GM23338 (cell line): Measurements from ENCODE around the gene CLASP2. TPM values are rescaled to one million over a fixed set of nuclear protein-coding genes. Genes with fewer than 3 reads are reported as not detected.
A peak's percentile ranks its signal among the peaks of the same experiment; 100 is the strongest.

Experiments
- ATAC-seq: fragments of 200-7000 bp; cut with Tn5 transposase; 3 replicates; pipeline ENCODE4 v1.9.1; 2020
- DNase-seq: peaks from one replicate; pipeline ENCODE4 v3.0.0-alpha.2; 2015; ENCODE audit warnings: low spot score
- H2AFZ ChIP-seq: fragments of 200-600 bp; sonication (generic); 2 replicates; pipeline ENCODE4 v1.8.0; 2016; ENCODE audit warnings: antibody characterized with exemption, mild to moderate bottlenecking, moderate library complexity
- H3F3A ChIP-seq: fragments of 200-600 bp; sonication (generic); replicated peaks from 2 replicates; pipeline ENCODE4 v1.8.0; 2017; ENCODE audit warnings: antibody characterized with exemption, mixed run types, low read depth
- H3K27ac ChIP-seq: fragments of 200-600 bp; sonication (generic); 2 replicates; pipeline ENCODE4 v1.6.1; 2016; ENCODE audit warnings: low read depth
- H3K27me3 ChIP-seq: fragments of 200-600 bp; sonication (generic); 2 replicates; pipeline ENCODE4 v1.8.0; 2016; ENCODE audit warnings: mild to moderate bottlenecking, mixed run types, moderate library complexity; ENCODE audit not compliant: insufficient read depth
- H3K36me3 ChIP-seq: fragments of 200-600 bp; sonication (generic); 2 replicates; pipeline ENCODE4 v1.8.0; 2016; ENCODE audit warnings: mild to moderate bottlenecking; ENCODE audit not compliant: insufficient read depth
- H3K4me1 ChIP-seq: fragments of 200-600 bp; sonication (generic); 2 replicates; pipeline ENCODE4 v1.8.0; 2016; ENCODE audit warnings: mild to moderate bottlenecking, moderate library complexity; ENCODE audit not compliant: insufficient read depth
- H3K4me2 ChIP-seq: fragments of 200-600 bp; sonication (generic); 2 replicates; pipeline ENCODE4 v1.7.1; 2017; ENCODE audit warnings: mixed run types
- H3K4me3 ChIP-seq: fragments of 200-600 bp; sonication (generic); 2 replicates; pipeline ENCODE4 v1.6.1; 2016; ENCODE audit warnings: mixed run types
- H3K79me2 ChIP-seq: fragments of 200-600 bp; sonication (generic); replicated peaks from 2 replicates; pipeline ENCODE4 v1.8.0; 2017; ENCODE audit warnings: mild to moderate bottlenecking; ENCODE audit not compliant: insufficient read depth
- H3K9me2 ChIP-seq: fragments of 200-600 bp; sonication (generic); 2 replicates; pipeline ENCODE4 v1.8.0; 2017; ENCODE audit not compliant: insufficient read depth
- H4K20me1 ChIP-seq: fragments of 200-600 bp; sonication (generic); replicated peaks from 2 replicates; pipeline ENCODE4 v1.8.0; 2017; ENCODE audit warnings: mild to moderate bottlenecking; ENCODE audit not compliant: insufficient read depth
- H3K27ac Mint-ChIP-seq: 2 replicates; pipeline ENCODE4 v1.8.0; 2020; ENCODE audit warnings: inconsistent platforms, mild to moderate bottlenecking, moderate library complexity, mixed read lengths
- H3K27me3 Mint-ChIP-seq: 3 replicates; pipeline ENCODE4 v1.8.0; 2022; ENCODE audit warnings: low read depth, mild to moderate bottlenecking, moderate library complexity, mixed read lengths, inconsistent platforms; ENCODE audit not compliant: insufficient read depth, poor library complexity
- H3K36me3 Mint-ChIP-seq: 3 replicates; pipeline ENCODE4 v1.8.0; 2021; ENCODE audit warnings: low read depth, mild to moderate bottlenecking, inconsistent platforms, moderate library complexity, mixed read lengths
- H3K4me1 Mint-ChIP-seq: 3 replicates; pipeline ENCODE4 v1.8.0; 2020; ENCODE audit warnings: mild to moderate bottlenecking, inconsistent platforms, mixed read lengths
- H3K4me3 Mint-ChIP-seq: 3 replicates; pipeline ENCODE4 v1.8.0; 2021; ENCODE audit warnings: moderate library complexity, mild to moderate bottlenecking, inconsistent platforms, mixed read lengths
- H3K9me3 Mint-ChIP-seq: 3 replicates; pipeline ENCODE4 v1.8.0; 2020; ENCODE audit warnings: moderate library complexity, mild to moderate bottlenecking, inconsistent platforms, mixed read lengths
- CREB1 ChIP-seq: fragments of 250-450 bp; sonication (Bioruptor Pico); IDR thresholded peaks from 2 replicates; pipeline ENCODE4 v1.5.0; 2020; ENCODE audit warnings: low read depth, mild to moderate bottlenecking, moderate library complexity
- EZH2 ChIP-seq: fragments of 200-600 bp; sonication (generic); IDR thresholded peaks from one replicate; pipeline ENCODE4 v1.8.0; 2017; ENCODE audit warnings: antibody characterized with exemption, mild to moderate bottlenecking, low read depth; ENCODE audit not compliant: unreplicated experiment
- EZH2phosphoT487 ChIP-seq: fragments of 200-600 bp; sonication (generic); IDR thresholded peaks from one replicate; pipeline ENCODE4 v1.8.1; 2018; ENCODE audit warnings: antibody characterized with exemption; ENCODE audit not compliant: unreplicated experiment
- JUNB ChIP-seq: IDR thresholded peaks from one replicate; pipeline ENCODE4 v1.6.1; 2016; ENCODE audit warnings: antibody characterized with exemption; ENCODE audit not compliant: unreplicated experiment
- NANOG ChIP-seq: IDR thresholded peaks from 2 replicates; pipeline ENCODE4 v1.6.1; 2016; ENCODE audit warnings: antibody characterized with exemption, borderline replicate concordance
- POLR2AphosphoS5 ChIP-seq: IDR thresholded peaks from 2 replicates; pipeline ENCODE4 v1.6.1; 2016; ENCODE audit warnings: antibody characterized with exemption, low read depth
- STAT1 ChIP-seq: IDR thresholded peaks from one replicate; pipeline ENCODE4 v1.6.1; 2016; ENCODE audit warnings: antibody characterized with exemption; ENCODE audit not compliant: unreplicated experiment
- ZNF114 ChIP-seq: fragments of 250-450 bp; sonication (Bioruptor Pico); IDR thresholded peaks from 2 replicates; pipeline ENCODE4 v1.5.0; 2020; ENCODE audit warnings: mild to moderate bottlenecking, moderate library complexity
- ZNF331 ChIP-seq: fragments of 250-450 bp; sonication (Bioruptor Pico); IDR thresholded peaks from 2 replicates; pipeline ENCODE4 v1.5.0; 2020; ENCODE audit warnings: low read depth, mild to moderate bottlenecking, moderate library complexity
- polyA plus RNA-seq: library from polyadenylated mRNA; unstranded; fragments of >200 nt; fragmentation: Nextera tagmentation; extraction: Ambion mirVana; gene quantifications from 2 replicates; pipeline ENCODE4 v1.2.1, GENCODE V29; 2016
- total RNA-seq: library from RNA; depleted of rRNA; stranded (reverse); fragments of >200 nt; shearing (Covaris generic); gene quantifications from 2 replicates; pipeline ENCODE4 v1.2.3, GENCODE V29; 2014
- TF ChIP-seq, protein P1 (sequence below): IDR thresholded peaks from 2 replicates; pipeline ENCODE4 v1.6.1; 2016; ENCODE audit warnings: antibody characterized with exemption
- TF ChIP-seq, protein P2 (sequence below): fragments of 250-450 bp; sonication (Bioruptor Pico); IDR thresholded peaks from 2 replicates; pipeline ENCODE4 v1.5.0; 2020; ENCODE audit warnings: mild to moderate bottlenecking, moderate library complexity
- TF ChIP-seq, protein P3 (sequence below), 2 experiments: fragments of 200-600 bp in 1 of 2; sonication (generic) in 1 of 2; conservative IDR thresholded peaks; 2 replicates each; pipeline versions ENCODE4 v1.5.1 to v1.6.1; 2016 to 2017; ENCODE audit warnings: antibody characterized with exemption in 2 of 2, low read depth in 2 of 2, mild to moderate bottlenecking in 2 of 2, moderate library complexity in 1 of 2
- TF ChIP-seq, protein P4 (sequence below): IDR thresholded peaks from one replicate; pipeline ENCODE4 v1.6.1; 2018; ENCODE audit warnings: antibody characterized with exemption; ENCODE audit not compliant: unreplicated experiment

Gene CLASP2
- total and polyA plus RNA-seq, 2 experiments from 2014 or later: 12.8 to 74.6 TPM

DNA sequence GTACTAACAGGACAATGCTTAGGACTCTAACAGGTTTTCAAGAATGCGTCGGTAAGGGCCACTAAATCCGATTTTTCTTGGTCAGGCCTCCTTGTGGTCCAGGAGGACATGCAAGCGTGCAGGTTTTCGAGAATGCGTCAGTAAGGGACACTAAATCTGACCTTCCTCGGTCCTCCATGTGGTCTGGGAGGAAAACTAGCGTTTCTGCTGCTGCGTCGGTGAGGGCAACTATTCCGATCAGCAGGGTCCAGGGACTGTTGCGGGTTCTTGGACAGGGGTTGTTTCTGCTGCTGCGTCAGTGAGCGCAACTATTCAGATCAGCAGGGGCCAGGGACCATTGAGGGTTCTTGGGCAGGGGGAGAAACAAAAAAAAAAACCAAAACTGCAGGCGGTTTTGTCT, 270.1 kb downstream of the CLASP2 start:
- Mint-ChIP-seq H3K36me3 (peaks cover 17% of the 10 kb centered on the region), H3K9me3 (peaks cover 11% of the 10 kb centered on the region; the same call in 2 of the 3 replicates), H3K27ac (no peak overlapping the region), H3K27me3 (peaks cover 20% of the 10 kb centered on the region), H3K4me3 (peak overlapping the region; percentile 78), H3K4me1 (peaks cover 17% of the 10 kb centered on the region)
- TF ChIP-seq NANOG: no peak
- TF ChIP-seq ZNF114 (CRISPR knock-in tag): no peak
- no peak for TF ChIP-seq STAT1
- TF ChIP-seq CREB1 (CRISPR knock-in tag): no peak
- no peak for TF ChIP-seq EZH2
- no peak for TF ChIP-seq POLR2AphosphoS5
- TF ChIP-seq, protein P1, sequence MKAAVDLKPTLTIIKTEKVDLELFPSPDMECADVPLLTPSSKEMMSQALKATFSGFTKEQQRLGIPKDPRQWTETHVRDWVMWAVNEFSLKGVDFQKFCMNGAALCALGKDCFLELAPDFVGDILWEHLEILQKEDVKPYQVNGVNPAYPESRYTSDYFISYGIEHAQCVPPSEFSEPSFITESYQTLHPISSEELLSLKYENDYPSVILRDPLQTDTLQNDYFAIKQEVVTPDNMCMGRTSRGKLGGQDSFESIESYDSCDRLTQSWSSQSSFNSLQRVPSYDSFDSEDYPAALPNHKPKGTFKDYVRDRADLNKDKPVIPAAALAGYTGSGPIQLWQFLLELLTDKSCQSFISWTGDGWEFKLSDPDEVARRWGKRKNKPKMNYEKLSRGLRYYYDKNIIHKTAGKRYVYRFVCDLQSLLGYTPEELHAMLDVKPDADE: no peak
- TF ChIP-seq ZNF331 (CRISPR knock-in tag): no peak
- no peak for TF ChIP-seq JUNB
- TF ChIP-seq, protein P2, sequence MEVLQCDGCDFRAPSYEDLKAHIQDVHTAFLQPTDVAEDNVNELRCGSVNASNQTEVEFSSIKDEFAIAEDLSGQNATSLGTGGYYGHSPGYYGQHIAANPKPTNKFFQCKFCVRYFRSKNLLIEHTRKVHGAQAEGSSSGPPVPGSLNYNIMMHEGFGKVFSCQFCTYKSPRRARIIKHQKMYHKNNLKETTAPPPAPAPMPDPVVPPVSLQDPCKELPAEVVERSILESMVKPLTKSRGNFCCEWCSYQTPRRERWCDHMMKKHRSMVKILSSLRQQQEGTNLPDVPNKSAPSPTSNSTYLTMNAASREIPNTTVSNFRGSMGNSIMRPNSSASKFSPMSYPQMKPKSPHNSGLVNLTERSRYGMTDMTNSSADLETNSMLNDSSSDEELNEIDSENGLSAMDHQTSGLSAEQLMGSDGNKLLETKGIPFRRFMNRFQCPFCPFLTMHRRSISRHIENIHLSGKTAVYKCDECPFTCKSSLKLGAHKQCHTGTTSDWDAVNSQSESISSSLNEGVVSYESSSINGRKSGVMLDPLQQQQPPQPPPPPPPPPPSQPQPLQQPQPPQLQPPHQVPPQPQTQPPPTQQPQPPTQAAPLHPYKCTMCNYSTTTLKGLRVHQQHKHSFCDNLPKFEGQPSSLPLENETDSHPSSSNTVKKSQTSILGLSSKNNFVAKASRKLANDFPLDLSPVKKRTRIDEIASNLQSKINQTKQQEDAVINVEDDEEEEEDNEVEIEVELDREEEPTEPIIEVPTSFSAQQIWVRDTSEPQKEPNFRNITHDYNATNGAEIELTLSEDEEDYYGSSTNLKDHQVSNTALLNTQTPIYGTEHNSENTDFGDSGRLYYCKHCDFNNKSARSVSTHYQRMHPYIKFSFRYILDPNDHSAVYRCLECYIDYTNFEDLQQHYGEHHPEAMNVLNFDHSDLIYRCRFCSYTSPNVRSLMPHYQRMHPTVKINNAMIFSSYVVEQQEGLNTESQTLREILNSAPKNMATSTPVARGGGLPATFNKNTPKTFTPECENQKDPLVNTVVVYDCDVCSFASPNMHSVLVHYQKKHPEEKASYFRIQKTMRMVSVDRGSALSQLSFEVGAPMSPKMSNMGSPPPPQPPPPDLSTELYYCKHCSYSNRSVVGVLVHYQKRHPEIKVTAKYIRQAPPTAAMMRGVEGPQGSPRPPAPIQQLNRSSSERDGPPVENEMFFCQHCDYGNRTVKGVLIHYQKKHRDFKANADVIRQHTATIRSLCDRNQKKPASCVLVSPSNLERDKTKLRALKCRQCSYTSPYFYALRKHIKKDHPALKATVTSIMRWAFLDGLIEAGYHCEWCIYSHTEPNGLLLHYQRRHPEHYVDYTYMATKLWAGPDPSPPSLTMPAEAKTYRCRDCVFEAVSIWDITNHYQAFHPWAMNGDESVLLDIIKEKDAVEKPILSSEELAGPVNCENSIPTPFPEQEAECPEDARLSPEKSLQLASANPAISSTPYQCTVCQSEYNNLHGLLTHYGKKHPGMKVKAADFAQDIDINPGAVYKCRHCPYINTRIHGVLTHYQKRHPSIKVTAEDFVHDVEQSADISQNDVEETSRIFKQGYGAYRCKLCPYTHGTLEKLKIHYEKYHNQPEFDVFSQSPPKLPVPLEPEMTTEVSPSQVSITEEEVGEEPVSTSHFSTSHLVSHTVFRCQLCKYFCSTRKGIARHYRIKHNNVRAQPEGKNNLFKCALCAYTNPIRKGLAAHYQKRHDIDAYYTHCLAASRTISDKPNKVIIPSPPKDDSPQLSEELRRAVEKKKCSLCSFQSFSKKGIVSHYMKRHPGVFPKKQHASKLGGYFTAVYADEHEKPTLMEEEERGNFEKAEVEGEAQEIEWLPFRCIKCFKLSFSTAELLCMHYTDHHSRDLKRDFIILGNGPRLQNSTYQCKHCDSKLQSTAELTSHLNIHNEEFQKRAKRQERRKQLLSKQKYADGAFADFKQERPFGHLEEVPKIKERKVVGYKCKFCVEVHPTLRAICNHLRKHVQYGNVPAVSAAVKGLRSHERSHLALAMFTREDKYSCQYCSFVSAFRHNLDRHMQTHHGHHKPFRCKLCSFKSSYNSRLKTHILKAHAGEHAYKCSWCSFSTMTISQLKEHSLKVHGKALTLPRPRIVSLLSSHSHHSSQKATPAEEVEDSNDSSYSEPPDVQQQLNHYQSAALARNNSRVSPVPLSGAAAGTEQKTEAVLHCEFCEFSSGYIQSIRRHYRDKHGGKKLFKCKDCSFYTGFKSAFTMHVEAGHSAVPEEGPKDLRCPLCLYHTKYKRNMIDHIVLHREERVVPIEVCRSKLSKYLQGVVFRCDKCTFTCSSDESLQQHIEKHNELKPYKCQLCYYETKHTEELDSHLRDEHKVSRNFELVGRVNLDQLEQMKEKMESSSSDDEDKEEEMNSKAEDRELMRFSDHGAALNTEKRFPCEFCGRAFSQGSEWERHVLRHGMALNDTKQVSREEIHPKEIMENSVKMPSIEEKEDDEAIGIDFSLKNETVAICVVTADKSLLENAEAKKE (CRISPR knock-in tag): no peak
- TF ChIP-seq EZH2phosphoT487: no peak
- TF ChIP-seq, protein P3, sequence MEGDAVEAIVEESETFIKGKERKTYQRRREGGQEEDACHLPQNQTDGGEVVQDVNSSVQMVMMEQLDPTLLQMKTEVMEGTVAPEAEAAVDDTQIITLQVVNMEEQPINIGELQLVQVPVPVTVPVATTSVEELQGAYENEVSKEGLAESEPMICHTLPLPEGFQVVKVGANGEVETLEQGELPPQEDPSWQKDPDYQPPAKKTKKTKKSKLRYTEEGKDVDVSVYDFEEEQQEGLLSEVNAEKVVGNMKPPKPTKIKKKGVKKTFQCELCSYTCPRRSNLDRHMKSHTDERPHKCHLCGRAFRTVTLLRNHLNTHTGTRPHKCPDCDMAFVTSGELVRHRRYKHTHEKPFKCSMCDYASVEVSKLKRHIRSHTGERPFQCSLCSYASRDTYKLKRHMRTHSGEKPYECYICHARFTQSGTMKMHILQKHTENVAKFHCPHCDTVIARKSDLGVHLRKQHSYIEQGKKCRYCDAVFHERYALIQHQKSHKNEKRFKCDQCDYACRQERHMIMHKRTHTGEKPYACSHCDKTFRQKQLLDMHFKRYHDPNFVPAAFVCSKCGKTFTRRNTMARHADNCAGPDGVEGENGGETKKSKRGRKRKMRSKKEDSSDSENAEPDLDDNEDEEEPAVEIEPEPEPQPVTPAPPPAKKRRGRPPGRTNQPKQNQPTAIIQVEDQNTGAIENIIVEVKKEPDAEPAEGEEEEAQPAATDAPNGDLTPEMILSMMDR (conservative IDR thresholded peaks at IDR 0.05; ENCODE audit: low read depth in 2 of 2): no peak
- TF ChIP-seq, protein P4, sequence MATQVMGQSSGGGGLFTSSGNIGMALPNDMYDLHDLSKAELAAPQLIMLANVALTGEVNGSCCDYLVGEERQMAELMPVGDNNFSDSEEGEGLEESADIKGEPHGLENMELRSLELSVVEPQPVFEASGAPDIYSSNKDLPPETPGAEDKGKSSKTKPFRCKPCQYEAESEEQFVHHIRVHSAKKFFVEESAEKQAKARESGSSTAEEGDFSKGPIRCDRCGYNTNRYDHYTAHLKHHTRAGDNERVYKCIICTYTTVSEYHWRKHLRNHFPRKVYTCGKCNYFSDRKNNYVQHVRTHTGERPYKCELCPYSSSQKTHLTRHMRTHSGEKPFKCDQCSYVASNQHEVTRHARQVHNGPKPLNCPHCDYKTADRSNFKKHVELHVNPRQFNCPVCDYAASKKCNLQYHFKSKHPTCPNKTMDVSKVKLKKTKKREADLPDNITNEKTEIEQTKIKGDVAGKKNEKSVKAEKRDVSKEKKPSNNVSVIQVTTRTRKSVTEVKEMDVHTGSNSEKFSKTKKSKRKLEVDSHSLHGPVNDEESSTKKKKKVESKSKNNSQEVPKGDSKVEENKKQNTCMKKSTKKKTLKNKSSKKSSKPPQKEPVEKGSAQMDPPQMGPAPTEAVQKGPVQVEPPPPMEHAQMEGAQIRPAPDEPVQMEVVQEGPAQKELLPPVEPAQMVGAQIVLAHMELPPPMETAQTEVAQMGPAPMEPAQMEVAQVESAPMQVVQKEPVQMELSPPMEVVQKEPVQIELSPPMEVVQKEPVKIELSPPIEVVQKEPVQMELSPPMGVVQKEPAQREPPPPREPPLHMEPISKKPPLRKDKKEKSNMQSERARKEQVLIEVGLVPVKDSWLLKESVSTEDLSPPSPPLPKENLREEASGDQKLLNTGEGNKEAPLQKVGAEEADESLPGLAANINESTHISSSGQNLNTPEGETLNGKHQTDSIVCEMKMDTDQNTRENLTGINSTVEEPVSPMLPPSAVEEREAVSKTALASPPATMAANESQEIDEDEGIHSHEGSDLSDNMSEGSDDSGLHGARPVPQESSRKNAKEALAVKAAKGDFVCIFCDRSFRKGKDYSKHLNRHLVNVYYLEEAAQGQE: no peak
- no peak overlapping the region for H3K27ac ChIP-seq
- H3K4me1 ChIP-seq: peaks cover 9% of the 10 kb centered on the region
- peak overlapping the region; percentile 86 for H3K4me2 ChIP-seq
- H3K79me2 ChIP-seq: no peaks in the 10 kb centered on the region
- H3F3A ChIP-seq: peaks cover 4% of the 10 kb centered on the region; the same call in 1 of the 2 replicates
- peak overlapping the region; percentile 96 for H3K4me3 ChIP-seq
- H3K9me2 ChIP-seq: no peaks in the 10 kb centered on the region
- H4K20me1 ChIP-seq: no peaks in the 10 kb centered on the region
- peak overlapping the region; percentile 72 for H2AFZ ChIP-seq
- H3K36me3 ChIP-seq: no peaks in the 10 kb centered on the region
- H3K27me3 ChIP-seq: no peaks in the 10 kb centered on the region
- DNase-seq (no peak), ATAC-seq (no peak)
